ENCODE data around the gene PLA2G6. TPM values are rescaled to one million over a fixed set of nuclear protein-coding genes. Genes with fewer than 3 reads are reported as not detected.

The PLA2G6 gene
- total RNA-seq, 1 donor from 2014 or later: 76.4 TPM

DNA sequence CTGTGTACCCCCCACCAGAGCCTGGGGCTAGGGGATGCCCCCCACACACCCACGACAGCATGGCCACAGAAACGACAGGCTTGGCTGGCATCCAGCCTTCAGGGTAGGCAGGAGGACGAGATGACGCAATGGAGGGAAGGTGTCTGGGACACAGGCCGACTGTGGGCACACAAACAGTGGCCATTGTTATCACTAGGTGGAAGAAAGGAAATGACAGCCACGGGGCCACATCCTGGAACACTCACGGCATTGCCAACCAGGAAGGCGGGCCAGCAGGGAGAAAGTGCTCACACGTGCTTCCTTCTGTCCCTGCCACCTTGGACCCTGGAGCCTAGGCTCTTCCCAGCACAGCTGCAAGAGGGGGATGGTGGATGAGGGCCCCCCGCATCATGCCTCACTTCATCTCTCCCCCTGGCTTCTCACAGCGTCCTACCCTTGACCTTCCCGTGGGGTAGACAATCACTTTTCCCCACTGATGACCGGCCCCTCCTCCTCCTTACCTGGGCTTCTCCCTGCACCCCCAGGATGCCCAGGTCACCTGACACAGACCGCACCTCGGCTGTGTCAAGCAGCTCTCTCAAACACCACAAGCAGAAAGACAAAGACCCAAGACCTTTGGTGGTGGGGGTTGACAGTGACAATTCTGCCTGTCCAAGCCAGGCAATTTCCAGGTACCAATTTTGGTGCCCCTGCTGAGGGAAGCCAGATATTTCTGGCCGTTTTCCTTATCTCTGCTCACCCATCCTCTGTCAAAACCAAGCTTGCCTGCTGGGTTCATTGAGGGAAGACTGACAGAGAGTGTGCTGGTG is 8.6 kb downstream of the PLA2G6 start:
- H3K36me3 Mint-ChIP-seq (ENCODE audit: insufficient read depth): peaks cover under 1% of the 10 kb centered on the region
- H3K27ac Mint-ChIP-seq: no peak overlapping the region
- no peaks in the 10 kb centered on the region for H3K27me3 Mint-ChIP-seq

DNA sequence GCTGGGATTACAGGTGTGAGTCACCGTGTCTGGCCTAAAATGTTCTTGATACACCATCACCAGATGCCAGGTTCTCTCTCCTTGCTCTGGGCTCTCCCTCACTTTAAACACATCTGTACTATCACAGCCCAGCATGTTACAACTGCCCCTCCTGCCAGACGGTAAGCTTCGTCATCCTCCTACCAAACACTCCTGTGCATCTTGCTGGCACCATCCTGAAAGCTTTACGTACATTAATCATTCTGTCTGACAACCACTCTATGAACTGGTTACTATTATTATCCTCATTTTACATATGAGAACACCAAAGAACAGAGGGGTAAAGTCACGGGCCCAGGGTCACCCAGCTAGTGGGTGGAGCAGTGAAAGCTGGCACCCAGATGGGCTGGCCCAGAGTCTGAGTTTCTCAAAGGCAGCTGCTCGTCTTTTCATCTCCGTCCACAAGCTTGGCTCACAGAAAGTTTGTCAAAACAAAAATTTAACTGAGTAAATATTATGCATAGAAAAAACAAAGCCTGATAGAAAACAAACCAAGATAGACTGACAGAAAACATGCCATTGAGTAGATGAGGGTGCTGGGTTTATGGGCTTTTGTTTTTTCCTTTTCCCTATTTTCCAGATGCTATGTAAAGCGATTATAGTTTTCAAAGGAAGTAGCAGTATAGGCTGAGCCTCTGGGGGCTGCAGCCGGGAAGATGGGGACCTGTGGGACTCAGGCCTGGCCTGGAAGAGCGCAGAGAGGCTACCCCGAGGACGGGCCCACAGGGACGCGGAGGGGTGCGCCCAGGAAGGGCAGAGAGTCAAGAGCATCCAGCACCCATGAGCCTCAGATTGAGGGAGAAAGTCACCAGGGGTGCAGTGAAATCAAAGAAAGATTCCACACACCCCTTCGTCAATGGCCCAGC is 9.5 kb downstream of the PLA2G6 start:
- Mint-ChIP-seq H3K36me3 (ENCODE audit: insufficient read depth) (peaks cover 2% of the 10 kb centered on the region), H3K27ac (peak overlapping the region; percentile 92), H3K4me1 (ENCODE audit: low read depth) (peaks cover 10% of the 10 kb centered on the region), H3K27me3 (no peaks in the 10 kb centered on the region), H3K4me3 (ENCODE audit: low read depth) (no peak overlapping the region), H3K9me3 (ENCODE audit: low read depth) (no peaks in the 10 kb centered on the region)
- TF ChIP-seq, protein P1, sequence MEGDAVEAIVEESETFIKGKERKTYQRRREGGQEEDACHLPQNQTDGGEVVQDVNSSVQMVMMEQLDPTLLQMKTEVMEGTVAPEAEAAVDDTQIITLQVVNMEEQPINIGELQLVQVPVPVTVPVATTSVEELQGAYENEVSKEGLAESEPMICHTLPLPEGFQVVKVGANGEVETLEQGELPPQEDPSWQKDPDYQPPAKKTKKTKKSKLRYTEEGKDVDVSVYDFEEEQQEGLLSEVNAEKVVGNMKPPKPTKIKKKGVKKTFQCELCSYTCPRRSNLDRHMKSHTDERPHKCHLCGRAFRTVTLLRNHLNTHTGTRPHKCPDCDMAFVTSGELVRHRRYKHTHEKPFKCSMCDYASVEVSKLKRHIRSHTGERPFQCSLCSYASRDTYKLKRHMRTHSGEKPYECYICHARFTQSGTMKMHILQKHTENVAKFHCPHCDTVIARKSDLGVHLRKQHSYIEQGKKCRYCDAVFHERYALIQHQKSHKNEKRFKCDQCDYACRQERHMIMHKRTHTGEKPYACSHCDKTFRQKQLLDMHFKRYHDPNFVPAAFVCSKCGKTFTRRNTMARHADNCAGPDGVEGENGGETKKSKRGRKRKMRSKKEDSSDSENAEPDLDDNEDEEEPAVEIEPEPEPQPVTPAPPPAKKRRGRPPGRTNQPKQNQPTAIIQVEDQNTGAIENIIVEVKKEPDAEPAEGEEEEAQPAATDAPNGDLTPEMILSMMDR (IDR thresholded peaks at IDR 0.05; ENCODE audit: unreplicated experiment): no peak
- no peak for DNase-seq (ENCODE audit: low spot score, unreplicated experiment)

More for the DNA sequence above, 8.6 kb downstream of the PLA2G6 start:
- TF ChIP-seq, protein P1 (IDR thresholded peaks at IDR 0.05; ENCODE audit: unreplicated experiment): no peak
- Mint-ChIP-seq H3K4me1 (ENCODE audit: low read depth) (peaks cover 12% of the 10 kb centered on the region), H3K9me3 (ENCODE audit: low read depth) (no peaks in the 10 kb centered on the region), H3K4me3 (ENCODE audit: low read depth) (no peak overlapping the region)
- no peak for DNase-seq (ENCODE audit: low spot score, unreplicated experiment)

DNA sequence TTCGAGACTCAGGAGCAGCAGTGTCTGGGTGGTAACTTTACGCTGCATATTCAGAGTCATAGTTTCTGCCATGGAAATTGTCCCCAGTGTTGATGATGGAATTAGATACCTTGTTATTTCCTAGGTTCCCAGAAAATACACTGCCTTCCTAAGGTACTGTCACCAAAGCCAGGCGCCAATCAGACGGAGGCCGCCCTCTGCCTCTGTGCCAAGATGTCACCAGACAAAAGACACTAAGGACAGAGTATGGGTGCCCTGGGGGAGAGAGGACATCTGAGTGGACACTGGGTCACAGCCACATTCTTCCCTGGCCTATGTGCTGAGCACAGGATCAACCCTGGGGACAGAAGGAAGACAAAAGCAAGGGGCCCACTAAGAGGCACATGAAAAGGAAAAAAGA is 11.2 kb downstream of the PLA2G6 start:
- Mint-ChIP-seq H3K4me3 (ENCODE audit: low read depth) (no peak overlapping the region), H3K9me3 (ENCODE audit: low read depth) (no peaks in the 10 kb centered on the region), H3K27ac (no peak overlapping the region), H3K27me3 (no peaks in the 10 kb centered on the region), H3K4me1 (ENCODE audit: low read depth) (peaks cover 12% of the 10 kb centered on the region), H3K36me3 (ENCODE audit: insufficient read depth) (peaks cover 2% of the 10 kb centered on the region)
- no peak for DNase-seq (ENCODE audit: low spot score, unreplicated experiment)
- TF ChIP-seq, protein P1 (IDR thresholded peaks at IDR 0.05; ENCODE audit: unreplicated experiment): no peak

DNA sequence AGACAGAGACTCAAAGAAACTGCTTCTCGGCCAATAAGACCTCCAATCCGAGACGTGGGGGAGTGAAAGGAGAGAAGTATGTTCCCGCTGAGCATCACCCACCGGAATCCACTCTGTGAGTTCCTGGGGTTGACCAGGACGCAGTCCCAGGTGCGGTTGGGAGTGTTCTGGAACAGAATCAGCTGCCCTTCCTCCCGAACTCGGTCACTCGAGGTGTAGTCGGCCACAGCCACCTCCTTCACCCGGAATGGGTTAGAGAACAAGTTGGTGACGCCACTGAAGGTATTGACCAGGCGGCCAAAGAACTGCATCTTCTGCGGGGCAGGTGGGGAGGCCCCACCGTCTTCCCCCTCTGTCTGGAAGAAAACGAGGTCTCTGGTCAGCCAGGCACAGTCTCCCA is 12.5 kb downstream of the PLA2G6 start:
- Mint-ChIP-seq H3K4me1 (ENCODE audit: low read depth) (peaks cover 21% of the 10 kb centered on the region), H3K27me3 (no peaks in the 10 kb centered on the region), H3K9me3 (ENCODE audit: low read depth) (no peaks in the 10 kb centered on the region), H3K27ac (no peak overlapping the region), H3K36me3 (ENCODE audit: insufficient read depth) (peaks cover 4% of the 10 kb centered on the region), H3K4me3 (ENCODE audit: low read depth) (no peak overlapping the region)
- no peak for DNase-seq (ENCODE audit: low spot score, unreplicated experiment)
- TF ChIP-seq, protein P1 (IDR thresholded peaks at IDR 0.05; ENCODE audit: unreplicated experiment): no peak

DNA sequence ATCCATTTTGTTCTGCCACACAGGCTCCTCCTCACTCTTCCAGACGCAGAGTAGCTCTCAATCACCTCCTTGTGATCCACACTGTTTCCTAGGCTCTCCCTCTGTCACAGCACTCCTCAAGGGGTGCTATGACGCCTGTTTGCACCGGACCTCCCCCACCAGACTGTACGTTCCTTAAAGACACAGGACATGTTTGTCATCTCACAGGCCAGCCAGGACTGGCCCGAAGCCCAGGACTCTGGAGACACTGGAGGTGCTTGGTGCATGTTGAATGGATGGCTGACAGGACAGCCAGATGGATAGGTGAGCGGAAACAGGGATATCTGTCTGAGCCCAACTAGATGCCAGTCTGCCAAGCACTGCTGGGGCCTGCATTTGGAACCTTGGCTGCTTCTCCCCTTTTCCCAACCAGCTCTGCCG is 13.6 kb downstream of the PLA2G6 start:
- Mint-ChIP-seq H3K4me3 (ENCODE audit: low read depth) (no peak overlapping the region), H3K27ac (no peak overlapping the region), H3K36me3 (ENCODE audit: insufficient read depth) (peaks cover 4% of the 10 kb centered on the region), H3K9me3 (ENCODE audit: low read depth) (no peaks in the 10 kb centered on the region), H3K4me1 (ENCODE audit: low read depth) (peaks cover 28% of the 10 kb centered on the region), H3K27me3 (no peaks in the 10 kb centered on the region)
- TF ChIP-seq, protein P1 (IDR thresholded peaks at IDR 0.05; ENCODE audit: unreplicated experiment): no peak
- DNase-seq (ENCODE audit: low spot score, unreplicated experiment): no peak

Measured in progenitor cell of endocrine pancreas (in vitro differentiated cells).